ENCODE results near the gene CDKN2B-AS1. TPM values are rescaled to one million over a fixed set of nuclear protein-coding genes. Genes with fewer than 3 reads are reported as not detected.

The CDKN2B-AS1 gene
- total and polyA plus RNA-seq, 2 experiments from 2014 or later = 0.61 to 4.1 TPM

DNA sequence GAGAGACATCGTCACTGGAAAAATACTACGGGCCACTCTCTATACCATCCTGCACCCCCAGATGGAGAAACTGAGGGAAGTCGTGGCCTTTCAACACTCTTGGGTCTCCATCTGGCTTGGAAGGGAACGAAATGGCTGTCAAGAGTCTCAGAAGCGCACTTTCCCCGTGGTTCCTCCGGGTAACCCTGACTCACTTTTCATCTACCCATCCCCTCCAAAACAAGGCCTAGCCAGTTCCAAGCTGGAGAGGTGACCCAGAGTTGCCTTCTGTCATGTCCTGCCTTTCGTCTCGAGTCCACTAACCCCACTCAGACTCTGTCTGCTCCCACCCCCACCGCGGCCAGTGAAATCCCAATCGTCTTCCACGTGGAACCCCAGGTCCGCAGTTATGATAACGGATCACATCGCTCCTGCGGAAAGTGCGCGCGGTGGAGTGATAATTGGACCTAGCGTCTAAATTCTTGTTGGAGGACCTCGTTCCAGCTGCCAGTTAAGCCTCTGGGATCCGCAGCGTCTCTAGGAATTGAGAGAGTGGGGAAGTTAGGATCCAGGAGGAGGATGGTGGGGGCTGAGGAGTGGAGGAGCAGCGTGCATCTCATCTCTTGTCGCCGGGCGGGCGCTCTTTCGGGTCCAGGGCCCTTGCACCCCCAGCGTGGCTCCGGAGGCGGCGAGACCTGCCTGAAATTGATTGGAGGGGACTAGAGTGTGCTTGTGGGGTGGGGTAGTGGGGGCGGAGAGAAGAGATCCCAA is 5.0 kb upstream of the CDKN2B-AS1 start:
- Histone ChIP-seq H3K9ac (no peak overlapping the region), H3F3A (ENCODE audit: insufficient read depth) (no peaks in the 10 kb centered on the region), H3K36me3 (ENCODE audit: low read depth) (no peaks in the 10 kb centered on the region), H3K27me3 (replicated peaks; ENCODE audit: insufficient read depth) (no peaks in the 10 kb centered on the region), H3K9me3 (ENCODE audit: low read depth) (no peaks in the 10 kb centered on the region), H3K4me1 (ENCODE audit: insufficient read depth) (peaks cover 37% of the 10 kb centered on the region), H3K4me2 (ENCODE audit: unreplicated experiment) (peak overlapping the region; percentile 55), H3K27ac (no peak overlapping the region), H3K9me2 (ENCODE audit: insufficient read depth) (no peaks in the 10 kb centered on the region), H3K79me2 (ENCODE audit: insufficient read depth) (peaks cover 29% of the 10 kb centered on the region), H3K4me3 (peak overlapping the region; percentile 49; the same call in 1 of the 2 replicates), H2AFZ (peak overlapping the region; percentile 66), H4K20me1 (ENCODE audit: insufficient read depth) (no peaks in the 10 kb centered on the region)
- WGBS, 2 experiments (ENCODE audit: low coverage in 1 of 2, low lambda C conversion rate in 2 of 2, missing lambda C conversion rate in 2 of 2) = 33 to 34% methylated on average over 35 of the region's 35 CpGs
- DNase-seq = peak; percentile 36
- in situ Hi-C loops (cut with MboI) = no loop called here
- TF ChIP-seq EZH2 (IDR thresholded peaks at IDR 0.05; ENCODE audit: insufficient read depth, poor library complexity, severe bottlenecking) (no peak), EZH2phosphoT487 (IDR thresholded peaks at IDR 0.05; ENCODE audit: insufficient read depth, low read depth) (no peak)

GRCh38 chr9:21991072-21991959 is 3.3 kb upstream of the CDKN2B-AS1 start:
- Histone ChIP-seq H3K27me3 (replicated peaks; ENCODE audit: insufficient read depth) (no peaks in the 10 kb centered on the region), H3K79me2 (ENCODE audit: insufficient read depth) (peaks cover 35% of the 10 kb centered on the region), H3F3A (ENCODE audit: insufficient read depth) (no peaks in the 10 kb centered on the region), H3K4me1 (ENCODE audit: insufficient read depth) (peaks cover 37% of the 10 kb centered on the region), H3K9me3 (ENCODE audit: low read depth) (no peaks in the 10 kb centered on the region), H3K9ac (no peak overlapping the region), H3K27ac (no peak overlapping the region), H3K9me2 (ENCODE audit: insufficient read depth) (no peaks in the 10 kb centered on the region), H2AFZ (peak overlapping the region; percentile 24; the same call in 1 of the 2 replicates), H3K4me3 (no peak overlapping the region), H3K4me2 (ENCODE audit: unreplicated experiment) (peak overlapping the region; percentile 55), H3K36me3 (ENCODE audit: low read depth) (no peaks in the 10 kb centered on the region), H4K20me1 (ENCODE audit: insufficient read depth) (no peaks in the 10 kb centered on the region)
- in situ Hi-C loops (cut with MboI) = no loop called here
- DNase-seq = no peak
- TF ChIP-seq EZH2 (IDR thresholded peaks at IDR 0.05; ENCODE audit: insufficient read depth, poor library complexity, severe bottlenecking) = no peak
- TF ChIP-seq EZH2phosphoT487 (IDR thresholded peaks at IDR 0.05; ENCODE audit: insufficient read depth, low read depth) = no peak
- 81 to 86% methylated on average over 5 of the region's 5 CpGs for WGBS, 2 experiments (ENCODE audit: low coverage in 1 of 2, low lambda C conversion rate in 2 of 2, missing lambda C conversion rate in 2 of 2)

DNA sequence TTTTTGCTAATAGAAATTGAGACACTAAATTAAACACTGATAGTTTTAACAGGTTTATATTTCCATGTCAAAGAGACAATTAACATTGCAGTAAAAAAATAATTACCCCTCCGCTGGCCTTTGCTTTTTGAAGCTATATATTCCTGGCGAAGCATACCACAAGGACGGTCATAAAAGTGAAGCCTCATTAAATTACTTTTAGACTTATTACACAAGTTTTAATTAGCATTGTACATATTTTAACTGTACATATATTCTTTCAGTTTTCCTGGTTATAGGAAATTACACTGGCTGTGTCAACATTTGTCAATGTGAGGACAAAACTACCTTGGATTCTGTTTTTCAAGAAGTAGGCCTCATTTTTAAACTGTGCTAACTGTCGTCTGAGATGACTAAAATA is 1.6 kb upstream of the CDKN2B-AS1 start:
- Histone ChIP-seq H3K9ac (no peak overlapping the region), H3K9me3 (ENCODE audit: low read depth) (no peaks in the 10 kb centered on the region), H3K79me2 (ENCODE audit: insufficient read depth) (peaks cover 38% of the 10 kb centered on the region), H3K4me3 (peak overlapping the region; percentile 91), H3K27ac (no peak overlapping the region), H3K4me1 (ENCODE audit: insufficient read depth) (peaks cover 28% of the 10 kb centered on the region), H3K27me3 (replicated peaks; ENCODE audit: insufficient read depth) (no peaks in the 10 kb centered on the region), H3K4me2 (ENCODE audit: unreplicated experiment) (peak overlapping the region; percentile 75), H3K36me3 (ENCODE audit: low read depth) (no peaks in the 10 kb centered on the region), H3K9me2 (ENCODE audit: insufficient read depth) (no peaks in the 10 kb centered on the region), H3F3A (ENCODE audit: insufficient read depth) (no peaks in the 10 kb centered on the region), H2AFZ (peak overlapping the region; percentile 84), H4K20me1 (ENCODE audit: insufficient read depth) (no peaks in the 10 kb centered on the region)
- TF ChIP-seq EZH2 (IDR thresholded peaks at IDR 0.05; ENCODE audit: insufficient read depth, poor library complexity, severe bottlenecking) (no peak), EZH2phosphoT487 (IDR thresholded peaks at IDR 0.05; ENCODE audit: insufficient read depth, low read depth) (no peak)
- in situ Hi-C loops (cut with MboI) = no loop called here
- DNase-seq = no peak
- WGBS, 2 experiments (ENCODE audit: low coverage in 1 of 2, low lambda C conversion rate in 2 of 2, missing lambda C conversion rate in 2 of 2) = 83 to 84% methylated on average over 4 of the region's 4 CpGs

- in situ Hi-C loops (cut with MboI) = no loop called here
- peak; percentile 64 for DNase-seq
- H3K9me3 ChIP-seq (ENCODE audit: low read depth) = no peaks in the 10 kb centered on the region
Measured at GRCh38 chr9:21993893-21994555, 567 bp upstream of the CDKN2B-AS1 start, which contains the start of gene CDKN2A. Gene CDKN2A (minus strand): TSS chr9:21994392.

More at GRCh38 chr9:21993893-21994555, 567 bp upstream of the CDKN2B-AS1 start, which contains the start of gene CDKN2A:
- no peaks in the 10 kb centered on the region for H4K20me1 ChIP-seq (ENCODE audit: insufficient read depth)
- H3K4me1 ChIP-seq (ENCODE audit: insufficient read depth) = peaks cover 25% of the 10 kb centered on the region
- WGBS, 2 experiments (ENCODE audit: low coverage in 1 of 2, low lambda C conversion rate in 2 of 2, missing lambda C conversion rate in 2 of 2) = 13 to 17% methylated on average over 42 to 52 of the region's 53 CpGs
- peaks cover 38% of the 10 kb centered on the region for H3K79me2 ChIP-seq (ENCODE audit: insufficient read depth)
- TF ChIP-seq EZH2phosphoT487 (IDR thresholded peaks at IDR 0.05; ENCODE audit: insufficient read depth, low read depth) (no peak), EZH2 (IDR thresholded peaks at IDR 0.05; ENCODE audit: insufficient read depth, poor library complexity, severe bottlenecking) (no peak)
- H3K27ac ChIP-seq = peak within 1 kb of the TSS; percentile 85
- peak within 1 kb of the TSS; percentile 82 for H3K4me2 ChIP-seq (ENCODE audit: unreplicated experiment)
- H3K9ac ChIP-seq = peak within 1 kb of the TSS; percentile 91
- peak within 1 kb of the TSS; percentile 96 for H2AFZ ChIP-seq
- no peaks in the 10 kb centered on the region for H3K36me3 ChIP-seq (ENCODE audit: low read depth)
- H3K27me3 ChIP-seq (replicated peaks; ENCODE audit: insufficient read depth) = no peaks in the 10 kb centered on the region
- H3F3A ChIP-seq (ENCODE audit: insufficient read depth) = no peaks in the 10 kb centered on the region
- no peaks in the 10 kb centered on the region for H3K9me2 ChIP-seq (ENCODE audit: insufficient read depth)
- H3K4me3 ChIP-seq = peak within 1 kb of the TSS; percentile 91

Measured in GM23248 (cell line).